GM18867 (cell line): Measurements from ENCODE around the gene CPS1.

Experiments
- ATAC-seq: cut with Tn5 transposase; IDR thresholded peaks from one replicate; pipeline ENCODE4 v1.9.1; 2021; ENCODE audit warnings: mild to moderate bottlenecking, moderate library complexity; ENCODE audit not compliant: unreplicated experiment

CPS1 gene

GRCh38 chr2:210671065-210671464, 114.7 kb downstream of the CPS1 start:
- no peak for ATAC-seq

- no peak for ATAC-seq
Observed at GRCh38 chr2:210673117-210673516, 116.7 kb downstream of the CPS1 start.

GRCh38 chr2:210676067-210676466, 119.7 kb downstream of the CPS1 start:
- ATAC-seq: no peak

GRCh38 chr2:210681491-210681890, 125.1 kb downstream of the CPS1 start:
- no peak for ATAC-seq

GRCh38 chr2:210686401-210686800, 130.0 kb downstream of the CPS1 start:
- ATAC-seq: no peak

GRCh38 chr2:210687786-210688470, 131.5 kb downstream of the CPS1 start:
- no peak for ATAC-seq

- ATAC-seq: no peak
Observed at GRCh38 chr2:210707900-210708299, 151.5 kb downstream of the CPS1 start.

GRCh38 chr2:210713122-210713521, 156.7 kb downstream of the CPS1 start:
- no peak for ATAC-seq

- ATAC-seq: no peak
Observed at GRCh38 chr2:210715560-210716082, 159.2 kb downstream of the CPS1 start.

- ATAC-seq: no peak
Observed at GRCh38 chr2:210718503-210718902, 162.1 kb downstream of the CPS1 start.

GRCh38 chr2:210722092-210722491, 165.7 kb downstream of the CPS1 start:
- ATAC-seq: no peak

GRCh38 chr2:210727549-210727948, 171.2 kb downstream of the CPS1 start:
- no peak for ATAC-seq
